HUDEP-2 (cell line): ENCODE results near the gene EFNA1.
"Not testable (repeated sequence)": the region's sequence is repeated elsewhere in the genome, so short reads cannot be mapped to it uniquely, and the experiment has no call there.

Experiments used
- DNase-seq, 76 experiments: peaks; one replicate each; lab custom pipeline; 2025; ENCODE audit not compliant: unreplicated experiment in 76 of 76; lab: John Stamatoyannopoulos, UW

The EFNA1 gene

GRCh38 chr1:155139895-155140629 lies 12.4 kb downstream of the EFNA1 start, which contains the start of gene DPM3:
TSS of gene DPM3 (minus strand) at chr1:155140531. CDS start at chr1:155140240, 291 bp downstream.
- peak in 71 of 76 experiments; percentile 10 to 86 (median 66) for DNase-seq

GRCh38 chr1:155140630-155140953 lies 12.9 kb downstream of the EFNA1 start:
- no peak for DNase-seq

- DNase-seq: no peak
These were observed 14.1 kb downstream of the EFNA1 start for GRCh38 chr1:155141749-155142148.

- no peak for DNase-seq
These were observed 17.8 kb downstream of the EFNA1 start for GRCh38 chr1:155145491-155145890.

- not testable (repeated sequence) for DNase-seq
These were observed 28.4 kb downstream of the EFNA1 start for GRCh38 chr1:155155996-155156643.

GRCh38 chr1:155158991-155159390 lies 31.3 kb downstream of the EFNA1 start:
- DNase-seq: no peak

GRCh38 chr1:155160128-155160527 lies 32.5 kb downstream of the EFNA1 start:
- no peak for DNase-seq

- DNase-seq: not testable (repeated sequence)
These were observed 35.0 kb downstream of the EFNA1 start for GRCh38 chr1:155162631-155163030.

- DNase-seq: not testable (repeated sequence)
These were observed 36.1 kb downstream of the EFNA1 start for GRCh38 chr1:155163785-155164184.

GRCh38 chr1:155164625-155165024 lies 36.9 kb downstream of the EFNA1 start:
- DNase-seq: not testable (repeated sequence)

GRCh38 chr1:155166051-155166470 lies 38.4 kb downstream of the EFNA1 start:
- DNase-seq: no peak

GRCh38 chr1:155166471-155167165 lies 38.9 kb downstream of the EFNA1 start:
- no peak for DNase-seq

- peak in 71 of 76 experiments; percentile 5 to 88 (median 75) for DNase-seq
These were observed 39.8 kb downstream of the EFNA1 start for GRCh38 chr1:155167166-155168104.

- not testable (repeated sequence) for DNase-seq
These were observed 40.4 kb downstream of the EFNA1 start for GRCh38 chr1:155168105-155168445.

GRCh38 chr1:155168456-155169210 lies 41.0 kb downstream of the EFNA1 start:
- DNase-seq: no peak

- DNase-seq: no peak
These were observed 41.9 kb downstream of the EFNA1 start for GRCh38 chr1:155169541-155169940.

- no peak for DNase-seq
These were observed 42.6 kb downstream of the EFNA1 start for GRCh38 chr1:155170101-155170785.

- DNase-seq: no peak
These were observed 43.1 kb downstream of the EFNA1 start for GRCh38 chr1:155170806-155171205.
